K562 (cell line): ENCODE measurements around the gene BLTP2. TPM values are rescaled to one million over a fixed set of nuclear protein-coding genes. Genes with fewer than 3 reads are reported as not detected.

Experiments used
- ATAC-seq: fragments of 200-7000 bp; cut with Tn5 transposase; 3 replicates; pipeline ENCODE4 v1.9.1; 2020; ENCODE audit warnings: moderate library complexity
- BruUV-seq: library from RNA; stranded (reverse); fragments of 400-500 nt; replicated peaks from 2 replicates; lab custom pipeline; 2021; lab: Mats Ljungman, UMichigan
- CTCF ChIA-PET: fragments of 300-600 bp; formaldehyde crosslinking; extraction: SDS; loops from one replicate; lab custom pipeline; 2021; ENCODE audit warnings: low intra/inter-chr PET ratio; lab: Yijun Ruan, JAX
- POLR2A ChIA-PET: fragments of 300-600, 350-650 bp; sonication (Branson Sonifier 250); formaldehyde crosslinking; extraction: SDS; loops from one replicate; lab custom pipeline; 2021; ENCODE audit warnings: antibody characterized with exemption, inconsistent platforms; lab: Yijun Ruan, JAX
- DNase-seq, 4 experiments: peaks; one replicate each; pipeline versions ENCODE4 v3.0.0 to v3.0.0-alpha.2; 2011 to 2018; ENCODE audit warnings: low spot score in 3 of 4, mixed read lengths in 3 of 4; ENCODE audit errors: extremely low read depth in 1 of 4
- FAIRE-seq: peaks from 2 replicates; lab custom pipeline; 2011; peaks lifted over from hg19 to GRCh38; lab: Jason Lieb, UNC
- H2AFZ ChIP-seq: 2 replicates; pipeline ENCODE4 v1.6.0; 2011; ENCODE audit warnings: low read depth, low read length, control low read depth, inconsistent platforms
- H3K27ac ChIP-seq: fragments of 200-600 bp; 3 replicates; pipeline ENCODE4 v1.8.0; 2011; ENCODE audit warnings: low read depth, mild to moderate bottlenecking, control low read depth, inconsistent platforms, low read length, moderate library complexity, mixed read lengths; ENCODE audit errors: extremely low read depth
- H3K27me3 ChIP-seq, 2 experiments: fragments of 300-600 bp in 1 of 2; 2 replicates in 1 of 2; 3 replicates in 1 of 2; pipeline versions ENCODE4 v1.6.0 to v1.8.0; 2011; ENCODE audit warnings: inconsistent platforms in 2 of 2, low read length in 2 of 2, mild to moderate bottlenecking in 1 of 2, mixed read lengths in 1 of 2, moderate library complexity in 1 of 2; ENCODE audit not compliant: control insufficient read depth in 2 of 2, insufficient read depth in 2 of 2
- H3K36me3 ChIP-seq: fragments of 300-600 bp; 3 replicates; pipeline ENCODE4 v1.8.0; 2011; ENCODE audit warnings: mild to moderate bottlenecking, low read length, inconsistent platforms; ENCODE audit not compliant: control insufficient read depth, insufficient read depth
- H3K4me1 ChIP-seq, 2 experiments: fragments of 200-600 bp in 1 of 2; replicated peaks in 1 of 2; 2 replicates in 1 of 2; 3 replicates in 1 of 2; pipeline versions ENCODE4 v1.5.1 to v1.8.0; 2011; ENCODE audit warnings: inconsistent platforms in 2 of 2, low read length in 2 of 2, mild to moderate bottlenecking in 1 of 2, mixed read lengths in 1 of 2, moderate library complexity in 1 of 2; ENCODE audit not compliant: control insufficient read depth in 2 of 2, insufficient read depth in 2 of 2
- H3K4me2 ChIP-seq: 2 replicates; pipeline ENCODE4 v1.6.1; 2011; ENCODE audit warnings: low read length, control low read depth, inconsistent platforms, mixed read lengths; ENCODE audit not compliant: insufficient read depth
- H3K4me3 ChIP-seq: fragments of 200-600 bp; sonication (generic), shearing (Covaris generic); 2 replicates; pipeline ENCODE4 v1.5.1; 2016; ENCODE audit warnings: control low read depth, inconsistent platforms
- H3K79me2 ChIP-seq: fragments of 200-600 bp; 3 replicates; pipeline ENCODE4 v1.8.0; 2011; ENCODE audit warnings: low read length, inconsistent platforms; ENCODE audit not compliant: control insufficient read depth, insufficient read depth
- H3K9ac ChIP-seq, 2 experiments: 2 replicates each; pipeline versions ENCODE4 v1.6.0 to v1.6.1; 2011; ENCODE audit warnings: low read depth in 2 of 2, low read length in 2 of 2, control low read depth in 1 of 2, inconsistent platforms in 1 of 2, mild to moderate bottlenecking in 1 of 2, mixed read lengths in 1 of 2; ENCODE audit not compliant: insufficient read depth in 1 of 2
- H3K9me1 ChIP-seq: one replicate; pipeline ENCODE4 v1.6.0; 2011; ENCODE audit warnings: inconsistent platforms, mild to moderate bottlenecking, low read length, moderate library complexity; ENCODE audit not compliant: control insufficient read depth, insufficient read depth
- H3K9me3 ChIP-seq: replicated peaks from 2 replicates; pipeline ENCODE4 v1.5.1; 2011; ENCODE audit warnings: low read depth, low read length, inconsistent platforms; ENCODE audit not compliant: control insufficient read depth, insufficient read depth
- H4K20me1 ChIP-seq: replicated peaks from 2 replicates; pipeline ENCODE4 v1.6.1; 2011; ENCODE audit warnings: low read length, inconsistent platforms, mixed read lengths; ENCODE audit not compliant: control insufficient read depth, insufficient read depth
- BRD9 ChIP-seq: fragments of 450-650 bp; IDR thresholded peaks from 2 replicates; pipeline ENCODE4 v1.6.1; 2018; ENCODE audit warnings: low read depth; ENCODE audit not compliant: partially characterized antibody
- CLOCK ChIP-seq: fragments of 250-450 bp; sonication (Bioruptor Pico); IDR thresholded peaks from 2 replicates; pipeline ENCODE4 v1.4.0; 2020; ENCODE audit warnings: mild to moderate bottlenecking, moderate library complexity, borderline replicate concordance
- CREB5 ChIP-seq: fragments of 250-450 bp; sonication (Bioruptor Pico); IDR thresholded peaks from 2 replicates; pipeline ENCODE4 v1.5.0; 2020; ENCODE audit warnings: mild to moderate bottlenecking
- EP300 ChIP-seq: IDR thresholded peaks from 2 replicates; pipeline ENCODE4 v1.6.1; 2012; ENCODE audit warnings: low read length, improper control_type of control experiment
- EP400 ChIP-seq: fragments of 450-650 bp; IDR thresholded peaks from 2 replicates; pipeline ENCODE4 v1.6.1; 2017; ENCODE audit warnings: antibody characterized with exemption, mild to moderate bottlenecking, moderate library complexity
- NR2C2 ChIP-seq, 2 experiments: fragments of 200-800 bp in 1 of 2; sonication (Bioruptor generic) in 1 of 2; sonication (generic) in 1 of 2; formaldehyde crosslinking in 1 of 2; IDR thresholded peaks; 2 replicates each; pipeline versions ENCODE4 v1.6.1 to v1.8.0; 2016 to 2022; ENCODE audit warnings: mild to moderate bottlenecking in 1 of 2, missing compliant biosample characterization in 1 of 2, missing genetic modification characterization in 1 of 2, missing genetic modification reagents in 1 of 2
- SIRT6 ChIP-seq: IDR thresholded peaks from one replicate; pipeline ENCODE4 v1.6.1; 2012; ENCODE audit warnings: low read depth, mild to moderate bottlenecking, control low read depth, inconsistent platforms, low read length, moderate library complexity
- SMARCB1 ChIP-seq: IDR thresholded peaks from 2 replicates; pipeline ENCODE4 v1.6.1; 2011; ENCODE audit warnings: improper control_type of control experiment, low read depth; ENCODE audit not compliant: insufficient read length
- ZNF24 ChIP-seq: fragments of 450-650 bp; IDR thresholded peaks from 2 replicates; pipeline ENCODE4 v1.6.1; 2016
- ZNF3 ChIP-seq: fragments of 250-450 bp; sonication (Bioruptor Pico); IDR thresholded peaks from 2 replicates; pipeline ENCODE4 v1.5.0; 2021; ENCODE audit warnings: mild to moderate bottlenecking, moderate library complexity
- ZSCAN29 ChIP-seq: fragments of 450-650 bp; IDR thresholded peaks from 2 replicates; pipeline ENCODE4 v1.6.1; 2017
- WGBS: fragments of 100-300 bp; shearing (Covaris generic); methylation state at CpG from one replicate; pipeline ENCODE4 v1.1.6; 2016; ENCODE audit warnings: low coverage, mixed read lengths; ENCODE audit not compliant: insufficient coverage; ENCODE audit errors: missing lambda C conversion rate; 5-methylcytosine and 5-hydroxymethylcytosine counted together
- in situ Hi-C: fragments of 300-500 bp; cut with MboI; formaldehyde crosslinking; loops from 4 replicates; pipeline ENCODE4 v1.15.0; 2018; ENCODE audit warnings: inconsistent platforms, mixed read lengths
- intact Hi-C: fragments of 100-400 bp; cut with micrococcal nuclease; formaldehyde crosslinking; loops from 2 replicates; pipeline ENCODE4 v1.14.2; 2022
- polyA plus RNA-seq, 8 experiments: library from polyadenylated mRNA; depleted of rRNA in 4 of 8; stranded (reverse) in 5 of 8; unstranded in 3 of 8; fragments of >200 nt; fragmentation: Nextera tagmentation in 2 of 8; fragmentation: Illumina TruSeq in 1 of 8; extraction: Ambion mirVana in 2 of 8; extraction: Trizol in 1 of 8; gene quantifications; 2 replicates each; pipeline versions ENCODE4 v1.2.1 to v1.2.3, GENCODE V29; 2011 to 2014; ENCODE audit warnings: inconsistent platforms in 1 of 8, missing spikeins in 1 of 8
- total RNA-seq, 7 experiments: library from RNA; depleted of rRNA in 6 of 7; stranded (reverse); fragments of >200 nt in 6 of 7; fragmentation: Illumina TruSeq in 2 of 7; extraction: Trizol in 2 of 7; gene quantifications; 2 replicates each; pipeline versions ENCODE4 v1.2.1 to v1.2.3, GENCODE V29; 2011 to 2021; ENCODE audit warnings: low replicate concordance in 1 of 7
- TF ChIP-seq, protein P1 (sequence below): sonication (generic); formaldehyde crosslinking; IDR thresholded peaks from 2 replicates; pipeline ENCODE4 v1.8.0; 2022; ENCODE audit warnings: missing genetic modification reagents, mild to moderate bottlenecking, moderate library complexity, borderline replicate concordance

BLTP2 gene
- total and polyA plus RNA-seq, 9 of the 15 experiments (the other 6 are each of a cell fraction or from before 2014, with no cell fraction given): 14.7 to 174 (median 103) TPM

GRCh38 chr17:28675490-28675889, 30.5 kb upstream of the BLTP2 start:
- in situ Hi-C loops: no loop called here
- ChIA-PET POLR2A (interaction anchor here (1.1 to 2.1 kb wide), 7 partner anchors 12 to 74 kb away, joined by 3 to 19 read pairs (median 4); partner anchors contain the start of genes BLTP2, RPL23A, SDF2 and SUPT6H), CTCF (interaction anchor here (2.5 kb wide), 1 partner anchor 28 kb away, joined by 15 read pairs; no protein-coding TSS in a partner anchor)
- Histone ChIP-seq H3K79me2 (no peaks in the 10 kb centered on the region), H4K20me1 (no peaks in the 10 kb centered on the region), H3K27me3 (no peaks in the 10 kb centered on the region), H3K27ac (no peak overlapping the region), H3K9me1 (no peaks in the 10 kb centered on the region), H3K9ac (no peak overlapping the region), H3K4me3 (no peak overlapping the region), H2AFZ (no peak overlapping the region), H3K9me3 (no peaks in the 10 kb centered on the region), H3K4me2 (no peak overlapping the region), H3K36me3 (peaks cover 96% of the 10 kb centered on the region), H3K4me1 (no peaks in the 10 kb centered on the region)
- FAIRE-seq: no peak
- intact Hi-C loops: loop anchor here (5.0 kb wide), 1 partner anchor 33 kb away; no protein-coding TSS in a partner anchor
- no peak for DNase-seq
- 97% methylated on average over 3 of the region's 3 CpGs for WGBS
- no peak for ATAC-seq
- TF ChIP-seq ZNF3 (CRISPR knock-in tag): no peak
- no peak for TF ChIP-seq BRD9
- no peak for TF ChIP-seq CLOCK (CRISPR knock-in tag)
- TF ChIP-seq, protein P1, sequence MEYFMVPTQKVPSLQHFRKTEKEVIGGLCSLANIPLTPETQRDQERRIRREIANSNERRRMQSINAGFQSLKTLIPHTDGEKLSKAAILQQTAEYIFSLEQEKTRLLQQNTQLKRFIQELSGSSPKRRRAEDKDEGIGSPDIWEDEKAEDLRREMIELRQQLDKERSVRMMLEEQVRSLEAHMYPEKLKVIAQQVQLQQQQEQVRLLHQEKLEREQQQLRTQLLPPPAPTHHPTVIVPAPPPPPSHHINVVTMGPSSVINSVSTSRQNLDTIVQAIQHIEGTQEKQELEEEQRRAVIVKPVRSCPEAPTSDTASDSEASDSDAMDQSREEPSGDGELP: no peak
- no peak for TF ChIP-seq EP300
- TF ChIP-seq ZSCAN29: no peak
- TF ChIP-seq NR2C2 (CRISPR knock-in tag; IDR thresholded peaks at IDR 0.05): no peak
- TF ChIP-seq NR2C2 (tag; IDR thresholded peaks at IDR 0.05): no peak
- no peak for TF ChIP-seq ZNF24
- TF ChIP-seq EP400: no peak
- no peak for TF ChIP-seq SMARCB1
- TF ChIP-seq SIRT6: no peak
- no peak for TF ChIP-seq CREB5
- BruUV-seq: no TSS peak
